Measurements from ENCODE around the gene BACE1. TPM values are rescaled to one million over a fixed set of nuclear protein-coding genes. Genes with fewer than 3 reads are reported as not detected.

Gene BACE1
- total and polyA plus RNA-seq, 2 of the 13 experiments (the other 11 are each of a cell fraction or from before 2014, with no cell fraction given): 7.5 to 17.9 TPM

DNA sequence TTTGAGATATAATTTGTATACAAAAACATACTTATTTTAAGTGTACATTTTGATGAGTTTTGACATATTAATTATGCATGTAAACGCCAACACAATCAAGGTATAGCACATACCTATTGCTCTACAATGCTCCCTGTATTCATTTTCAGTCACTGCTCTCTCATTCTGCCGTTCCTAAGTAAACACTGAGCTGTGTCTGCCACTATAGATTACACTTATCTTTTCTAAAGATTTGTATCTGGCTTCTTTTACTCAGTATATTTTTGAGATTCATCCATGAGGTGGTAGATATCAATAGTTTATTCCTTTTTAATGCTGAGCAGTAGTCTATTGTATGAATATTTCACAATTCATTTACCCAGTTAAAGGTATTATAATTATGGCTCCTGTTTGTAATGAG, 50.3 kb downstream of the BACE1 start:
- ATAC-seq: no peak
- Histone ChIP-seq H3K9me3 (ENCODE audit: low read length) (no peaks in the 10 kb centered on the region), H3K27me3 (ENCODE audit: control insufficient read depth in 1 of 2, insufficient read depth in 2 of 2, low read length in 2 of 2) (no peaks in the 10 kb centered on the region), H3K4me3 (replicated peaks in 1 of 3; ENCODE audit: insufficient read depth in 1 of 3, low read depth in 2 of 3, low read length in 3 of 3) (no peak overlapping the region), H3K4me1 (ENCODE audit: insufficient read depth, low read length) (peaks cover 3% of the 10 kb centered on the region), H4K20me1 (ENCODE audit: insufficient read depth, low read length) (no peaks in the 10 kb centered on the region), H3K79me2 (ENCODE audit: insufficient read depth, low read length) (no peaks in the 10 kb centered on the region), H3K9ac (ENCODE audit: insufficient read depth, low read depth, low read length) (no peak overlapping the region), H3K4me2 (ENCODE audit: low read depth, low read length) (no peak overlapping the region), H3K27ac (ENCODE audit: extremely low read length, insufficient read depth, low read length) (no peak overlapping the region), H3K36me3 (replicated peaks in 1 of 2; ENCODE audit: control insufficient read depth in 1 of 2, insufficient read depth in 2 of 2, low read length in 2 of 2) (peaks cover 0 to 3% of the 10 kb centered on the region in 2 experiments; a peak in 1 of 5 replicates), H2AFZ (ENCODE audit: low read length) (no peak overlapping the region)
- in situ Hi-C loops (cut with HindIII; ENCODE audit: extremely low pct_ligation_motif_present, low pct_unique_long_range_greater_than_20kb) (no loop called here), intact Hi-C loops (cut with micrococcal nuclease; ENCODE audit: unreplicated experiment) (loop anchor here (1.0 kb wide), 1 partner anchor 8 kb away; no protein-coding TSS in a partner anchor)
- CTCF ChIA-PET (ENCODE audit: low intra/inter-chr PET ratio, low total read pairs): no interaction called here
- no peak for TF ChIP-seq ELF3 (CRISPR knock-in tag; IDR thresholded peaks at IDR 0.05)
- no peak for TF ChIP-seq NONO (IDR thresholded peaks at IDR 0.05)
- TF ChIP-seq NONO (CRISPR knock-in tag; conservative IDR thresholded peaks at IDR 0.05): no peak
- TF ChIP-seq ZNF501 (CRISPR knock-in tag; IDR thresholded peaks at IDR 0.05): no peak
- no peak for TF ChIP-seq ZMYM3 (CRISPR knock-in tag; IDR thresholded peaks at IDR 0.05)
- TF ChIP-seq SPEN (CRISPR knock-in tag; IDR thresholded peaks at IDR 0.05; ENCODE audit: low read depth): no peak
- TF ChIP-seq ZNF547 (CRISPR knock-in tag; IDR thresholded peaks at IDR 0.05): no peak
- no peak for TF ChIP-seq EED (CRISPR knock-in tag; IDR thresholded peaks at IDR 0.05)
- no peak for TF ChIP-seq ZNF317 (CRISPR knock-in tag; IDR thresholded peaks at IDR 0.05)
- TF ChIP-seq NFKB2 (CRISPR knock-in tag; IDR thresholded peaks at IDR 0.05; ENCODE audit: borderline replicate concordance): no peak
- TF ChIP-seq PHF8 (CRISPR knock-in tag; IDR thresholded peaks at IDR 0.05): no peak
- TF ChIP-seq ZNF143 (CRISPR knock-in tag; IDR thresholded peaks at IDR 0.05): no peak
- TF ChIP-seq ZNF362 (CRISPR knock-in tag; IDR thresholded peaks at IDR 0.05; ENCODE audit: borderline replicate concordance): no peak
- TF ChIP-seq CBX2 (IDR thresholded peaks at IDR 0.05; ENCODE audit: low read depth, low read length): no peak
- TF ChIP-seq CBX2 (CRISPR knock-in tag; IDR thresholded peaks at IDR 0.05; ENCODE audit: low read depth): no peak
- TF ChIP-seq ZSCAN21 (CRISPR knock-in tag; IDR thresholded peaks at IDR 0.05; ENCODE audit: borderline replicate concordance): no peak
- TF ChIP-seq ZBTB4 (CRISPR knock-in tag; IDR thresholded peaks at IDR 0.05; ENCODE audit: borderline replicate concordance): no peak
- no peak for TF ChIP-seq CAMTA2 (CRISPR knock-in tag; IDR thresholded peaks at IDR 0.05; ENCODE audit: borderline replicate concordance)
- no peak for TF ChIP-seq ZNF552 (CRISPR knock-in tag; IDR thresholded peaks at IDR 0.05; ENCODE audit: borderline replicate concordance)
- FAIRE-seq: no peak
- DNase-seq (ENCODE audit: low spot score): no peak
- no TSS peak for BruUV-seq (replicated peaks)
- POLR2A ChIA-PET: no interaction called here
- WGBS (ENCODE audit: low lambda C conversion rate): 69% methylated on average over 2 of the region's 2 CpGs
